DND-41 (cell line): ENCODE data around the gene C1QTNF6.

Source experiments
- ATAC-seq: fragments of 200-7000 bp; cut with Tn5 transposase; 3 replicates; pipeline ENCODE4 v1.9.1; 2021; ENCODE audit warnings: low read depth; ENCODE audit not compliant: insufficient read depth
- DNase-seq: peaks from one replicate; pipeline ENCODE4 v3.0.0-alpha.2; 2020
- H2AFZ ChIP-seq: 2 replicates; pipeline ENCODE4 v1.6.0; 2012; ENCODE audit warnings: low read depth, low read length
- H3K27ac ChIP-seq: 2 replicates; pipeline ENCODE4 v1.5.1; 2012; ENCODE audit warnings: low read length, inconsistent platforms
- H3K27me3 ChIP-seq: fragments of 200-600 bp; sonication (generic); 2 replicates; pipeline ENCODE4 v1.6.0; 2012; ENCODE audit warnings: low read length, mild to moderate bottlenecking, inconsistent platforms; ENCODE audit not compliant: insufficient read depth, poor library complexity
- H3K36me3 ChIP-seq: 2 replicates; pipeline ENCODE4 v1.5.1; 2012; ENCODE audit warnings: low read length, inconsistent platforms; ENCODE audit not compliant: insufficient read depth
- H3K4me1 ChIP-seq: 2 replicates; pipeline ENCODE4 v1.5.1; 2012; ENCODE audit warnings: mild to moderate bottlenecking, low read length; ENCODE audit not compliant: insufficient read depth
- H3K4me2 ChIP-seq: 2 replicates; pipeline ENCODE4 v1.6.0; 2012; ENCODE audit warnings: mild to moderate bottlenecking, moderate library complexity, low read length, inconsistent platforms; ENCODE audit not compliant: insufficient read depth
- H3K4me3 ChIP-seq, 2 experiments: fragments of 200-600 bp in 1 of 2; shearing (Covaris generic) in 1 of 2; 2 replicates each; pipeline ENCODE4 v1.5.1; 2012 to 2016; ENCODE audit warnings: inconsistent platforms in 2 of 2, low read length in 2 of 2, mild to moderate bottlenecking in 2 of 2, low read depth in 1 of 2, moderate library complexity in 1 of 2
- H3K79me2 ChIP-seq: 2 replicates; pipeline ENCODE4 v1.6.0; 2012; ENCODE audit warnings: low read length, inconsistent platforms; ENCODE audit not compliant: insufficient read depth
- H3K9ac ChIP-seq: 2 replicates; pipeline ENCODE4 v1.6.0; 2012; ENCODE audit warnings: low read depth, mild to moderate bottlenecking, inconsistent platforms, low read length, moderate library complexity
- H3K9me3 ChIP-seq: 2 replicates; pipeline ENCODE4 v1.5.1; 2012; ENCODE audit warnings: low read length, moderate library complexity, mild to moderate bottlenecking, inconsistent platforms; ENCODE audit not compliant: insufficient read depth, severe bottlenecking
- H4K20me1 ChIP-seq: 2 replicates; pipeline ENCODE4 v1.6.0; 2012; ENCODE audit warnings: low read length; ENCODE audit not compliant: insufficient read depth
- CTCF ChIP-seq: IDR thresholded peaks from 2 replicates; pipeline ENCODE4 v1.5.1; 2012; ENCODE audit warnings: borderline replicate concordance, low read length, moderate library complexity, mild to moderate bottlenecking; ENCODE audit not compliant: poor library complexity, severe bottlenecking; ENCODE audit errors: extremely low read depth
- EZH2 ChIP-seq: IDR thresholded peaks from 3 replicates; pipeline ENCODE4 v1.6.1; 2012; ENCODE audit warnings: borderline replicate concordance, low read depth, mild to moderate bottlenecking, moderate library complexity, low read length, inconsistent platforms; ENCODE audit not compliant: severe bottlenecking

Gene C1QTNF6

DNA sequence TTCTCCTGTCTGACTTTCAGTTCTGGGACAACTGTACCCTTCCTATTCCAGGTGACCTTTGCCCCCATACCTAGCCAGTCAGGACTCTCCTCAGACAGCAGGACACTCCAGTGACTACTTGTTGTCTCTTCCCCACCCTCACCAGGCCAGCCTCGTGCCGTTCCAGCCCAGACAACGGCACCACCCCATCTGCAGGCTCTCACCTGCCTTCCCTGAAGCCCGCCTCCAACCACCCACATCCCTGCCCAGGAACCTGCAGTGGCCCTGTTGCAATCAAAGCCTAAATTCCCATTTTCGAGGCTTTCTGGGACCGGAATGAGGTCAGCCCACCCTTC lies 42.0 kb downstream of the C1QTNF6 start:
- Histone ChIP-seq H3K9ac (no peak overlapping the region), H3K27me3 (no peaks in the 10 kb centered on the region), H3K27ac (no peak overlapping the region), H3K4me2 (no peak overlapping the region), H2AFZ (no peak overlapping the region), H3K4me3 (no peak overlapping the region), H3K9me3 (no peaks in the 10 kb centered on the region), H3K79me2 (no peaks in the 10 kb centered on the region), H3K4me1 (peaks cover 18% of the 10 kb centered on the region), H3K36me3 (no peaks in the 10 kb centered on the region), H4K20me1 (0 out of 2 replicates have a peak, but pooled peaks cover 2% of the 10 kb centered on the region)
- ATAC-seq: no peak
- TF ChIP-seq EZH2 (no peak), CTCF (no peak)
- no peak for DNase-seq

GRCh38 chr22:37145180-37146050 lies 42.6 kb downstream of the C1QTNF6 start:
- no peak for ATAC-seq

DNA sequence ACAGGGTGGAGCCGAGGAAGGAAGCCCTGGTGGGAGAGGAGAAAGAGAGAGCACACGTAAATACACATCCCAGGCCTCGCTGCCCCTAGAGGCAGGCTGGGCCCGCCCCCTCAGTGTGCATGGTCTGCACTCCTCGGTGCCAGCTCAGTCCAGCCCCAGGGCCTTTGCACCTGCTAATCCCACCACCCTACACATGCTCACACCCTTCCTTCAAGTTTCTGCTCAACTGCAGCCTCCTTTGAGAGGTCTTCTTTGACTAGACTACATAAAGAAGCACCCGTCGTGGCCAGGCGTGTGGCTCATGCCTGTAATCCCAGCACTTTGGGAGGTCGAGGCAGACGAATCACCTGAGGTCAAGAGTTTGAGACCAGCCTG lies 43.9 kb downstream of the C1QTNF6 start:
- H2AFZ ChIP-seq: no peak overlapping the region
- H3K4me1 ChIP-seq: peaks cover 6% of the 10 kb centered on the region
- DNase-seq (no peak), ATAC-seq (no peak)
- no peaks in the 10 kb centered on the region for H3K79me2 ChIP-seq
- TF ChIP-seq CTCF (no peak), EZH2 (no peak)
- H3K4me2 ChIP-seq: no peak overlapping the region
- H4K20me1 ChIP-seq: 0 out of 2 replicates have a peak, but pooled peaks cover 2% of the 10 kb centered on the region
- H3K9me3 ChIP-seq: no peaks in the 10 kb centered on the region
- no peak overlapping the region for H3K9ac ChIP-seq
- no peaks in the 10 kb centered on the region for H3K36me3 ChIP-seq
- H3K27ac ChIP-seq: no peak overlapping the region
- no peaks in the 10 kb centered on the region for H3K27me3 ChIP-seq
- H3K4me3 ChIP-seq: no peak overlapping the region

More at GRCh38 chr22:37145180-37146050, 42.6 kb downstream of the C1QTNF6 start:
- Histone ChIP-seq H3K9me3 (no peaks in the 10 kb centered on the region), H3K4me2 (no peak overlapping the region), H2AFZ (no peak overlapping the region), H3K36me3 (no peaks in the 10 kb centered on the region), H3K4me1 (peaks cover 18% of the 10 kb centered on the region), H3K79me2 (no peaks in the 10 kb centered on the region), H3K27me3 (no peaks in the 10 kb centered on the region), H3K4me3 (no peak overlapping the region), H4K20me1 (0 out of 2 replicates have a peak, but pooled peaks cover 2% of the 10 kb centered on the region), H3K27ac (no peak overlapping the region), H3K9ac (no peak overlapping the region)
- TF ChIP-seq EZH2 (no peak), CTCF (no peak)
- no peak for DNase-seq
